K562 (cell line): ENCODE data around the gene CD248. TPM values are rescaled to one million over a fixed set of nuclear protein-coding genes. Genes with fewer than 3 reads are reported as not detected.

Source experiments
- ATAC-seq: fragments of 200-7000 bp; cut with Tn5 transposase; 3 replicates; pipeline ENCODE4 v1.9.1; 2020; ENCODE audit warnings: moderate library complexity
- BruUV-seq: library from RNA; stranded (reverse); fragments of 400-500 nt; replicated peaks from 2 replicates; lab custom pipeline; 2021; lab: Mats Ljungman, UMichigan
- CTCF ChIA-PET: fragments of 300-600 bp; formaldehyde crosslinking; extraction: SDS; loops from one replicate; lab custom pipeline; 2021; ENCODE audit warnings: low intra/inter-chr PET ratio; lab: Yijun Ruan, JAX
- POLR2A ChIA-PET: fragments of 300-600, 350-650 bp; sonication (Branson Sonifier 250); formaldehyde crosslinking; extraction: SDS; loops from one replicate; lab custom pipeline; 2021; ENCODE audit warnings: antibody characterized with exemption, inconsistent platforms; lab: Yijun Ruan, JAX
- DNase-seq, 4 experiments: peaks; one replicate each; pipeline versions ENCODE4 v3.0.0 to v3.0.0-alpha.2; 2011 to 2018; ENCODE audit warnings: low spot score in 3 of 4, mixed read lengths in 3 of 4; ENCODE audit errors: extremely low read depth in 1 of 4
- FAIRE-seq: peaks from 2 replicates; lab custom pipeline; 2011; peaks lifted over from hg19 to GRCh38; lab: Jason Lieb, UNC
- H2AFZ ChIP-seq: 2 replicates; pipeline ENCODE4 v1.6.0; 2011; ENCODE audit warnings: low read depth, low read length, control low read depth, inconsistent platforms
- H3K27ac ChIP-seq: fragments of 200-600 bp; 3 replicates; pipeline ENCODE4 v1.8.0; 2011; ENCODE audit warnings: low read depth, mild to moderate bottlenecking, control low read depth, inconsistent platforms, low read length, moderate library complexity, mixed read lengths; ENCODE audit errors: extremely low read depth
- H3K27me3 ChIP-seq, 2 experiments: fragments of 300-600 bp in 1 of 2; 2 replicates in 1 of 2; 3 replicates in 1 of 2; pipeline versions ENCODE4 v1.6.0 to v1.8.0; 2011; ENCODE audit warnings: inconsistent platforms in 2 of 2, low read length in 2 of 2, mild to moderate bottlenecking in 1 of 2, mixed read lengths in 1 of 2, moderate library complexity in 1 of 2; ENCODE audit not compliant: control insufficient read depth in 2 of 2, insufficient read depth in 2 of 2
- H3K36me3 ChIP-seq: fragments of 300-600 bp; 3 replicates; pipeline ENCODE4 v1.8.0; 2011; ENCODE audit warnings: mild to moderate bottlenecking, low read length, inconsistent platforms; ENCODE audit not compliant: control insufficient read depth, insufficient read depth
- H3K4me1 ChIP-seq, 2 experiments: fragments of 200-600 bp in 1 of 2; replicated peaks in 1 of 2; 2 replicates in 1 of 2; 3 replicates in 1 of 2; pipeline versions ENCODE4 v1.5.1 to v1.8.0; 2011; ENCODE audit warnings: inconsistent platforms in 2 of 2, low read length in 2 of 2, mild to moderate bottlenecking in 1 of 2, mixed read lengths in 1 of 2, moderate library complexity in 1 of 2; ENCODE audit not compliant: control insufficient read depth in 2 of 2, insufficient read depth in 2 of 2
- H3K4me2 ChIP-seq: 2 replicates; pipeline ENCODE4 v1.6.1; 2011; ENCODE audit warnings: low read length, control low read depth, inconsistent platforms, mixed read lengths; ENCODE audit not compliant: insufficient read depth
- H3K4me3 ChIP-seq: fragments of 200-600 bp; sonication (generic), shearing (Covaris generic); 2 replicates; pipeline ENCODE4 v1.5.1; 2016; ENCODE audit warnings: control low read depth, inconsistent platforms
- H3K79me2 ChIP-seq: fragments of 200-600 bp; 3 replicates; pipeline ENCODE4 v1.8.0; 2011; ENCODE audit warnings: low read length, inconsistent platforms; ENCODE audit not compliant: control insufficient read depth, insufficient read depth
- H3K9ac ChIP-seq, 2 experiments: 2 replicates each; pipeline versions ENCODE4 v1.6.0 to v1.6.1; 2011; ENCODE audit warnings: low read depth in 2 of 2, low read length in 2 of 2, control low read depth in 1 of 2, inconsistent platforms in 1 of 2, mild to moderate bottlenecking in 1 of 2, mixed read lengths in 1 of 2; ENCODE audit not compliant: insufficient read depth in 1 of 2
- H3K9me1 ChIP-seq: one replicate; pipeline ENCODE4 v1.6.0; 2011; ENCODE audit warnings: inconsistent platforms, mild to moderate bottlenecking, low read length, moderate library complexity; ENCODE audit not compliant: control insufficient read depth, insufficient read depth
- H3K9me3 ChIP-seq: replicated peaks from 2 replicates; pipeline ENCODE4 v1.5.1; 2011; ENCODE audit warnings: low read depth, low read length, inconsistent platforms; ENCODE audit not compliant: control insufficient read depth, insufficient read depth
- H4K20me1 ChIP-seq: replicated peaks from 2 replicates; pipeline ENCODE4 v1.6.1; 2011; ENCODE audit warnings: low read length, inconsistent platforms, mixed read lengths; ENCODE audit not compliant: control insufficient read depth, insufficient read depth
- ASH1L ChIP-seq: fragments of 450-650 bp; IDR thresholded peaks from 2 replicates; pipeline ENCODE4 v1.6.1; 2018; ENCODE audit warnings: borderline replicate concordance, mild to moderate bottlenecking, low read depth; ENCODE audit not compliant: partially characterized antibody
- GABPB2 ChIP-seq: fragments of 250-450 bp; sonication (Bioruptor Pico); conservative IDR thresholded peaks from 2 replicates; pipeline ENCODE4 v1.5.1; 2021; ENCODE audit warnings: mild to moderate bottlenecking
- MED1 ChIP-seq: sonication (generic); formaldehyde crosslinking; IDR thresholded peaks from 2 replicates; pipeline ENCODE4 v1.8.1; 2023; ENCODE audit warnings: missing genetic modification reagents, borderline replicate concordance
- PURB ChIP-seq: sonication (generic); formaldehyde crosslinking; IDR thresholded peaks from 2 replicates; pipeline ENCODE4 v1.9.0; 2021; ENCODE audit warnings: low read depth, mild to moderate bottlenecking, missing genetic modification reagents
- SIRT6 ChIP-seq: IDR thresholded peaks from one replicate; pipeline ENCODE4 v1.6.1; 2012; ENCODE audit warnings: low read depth, mild to moderate bottlenecking, control low read depth, inconsistent platforms, low read length, moderate library complexity
- THRB ChIP-seq: fragments of 450-650 bp; formaldehyde crosslinking; conservative IDR thresholded peaks from 2 replicates; pipeline ENCODE4 v1.4.0; 2022; ENCODE audit warnings: mild to moderate bottlenecking, missing genetic modification characterization
- TOE1 ChIP-seq, 2 experiments: fragments of 450-650 bp in 1 of 2; sonication (generic) in 1 of 2; formaldehyde crosslinking in 1 of 2; IDR thresholded peaks; 2 replicates each; pipeline versions ENCODE4 v1.7.1 to v1.8.0; 2016 to 2022; ENCODE audit warnings: borderline replicate concordance in 2 of 2, mild to moderate bottlenecking in 2 of 2, antibody characterized with exemption in 1 of 2, inconsistent platforms in 1 of 2, low read depth in 1 of 2, missing genetic modification reagents in 1 of 2, moderate library complexity in 1 of 2
- WGBS: fragments of 100-300 bp; shearing (Covaris generic); methylation state at CpG from one replicate; pipeline ENCODE4 v1.1.6; 2016; ENCODE audit warnings: low coverage, mixed read lengths; ENCODE audit not compliant: insufficient coverage; ENCODE audit errors: missing lambda C conversion rate; 5-methylcytosine and 5-hydroxymethylcytosine counted together
- in situ Hi-C: fragments of 300-500 bp; cut with MboI; formaldehyde crosslinking; loops from 4 replicates; pipeline ENCODE4 v1.15.0; 2018; ENCODE audit warnings: inconsistent platforms, mixed read lengths
- intact Hi-C: fragments of 100-400 bp; cut with micrococcal nuclease; formaldehyde crosslinking; loops from 2 replicates; pipeline ENCODE4 v1.14.2; 2022
- polyA plus RNA-seq, 8 experiments: library from polyadenylated mRNA; depleted of rRNA in 4 of 8; stranded (reverse) in 5 of 8; unstranded in 3 of 8; fragments of >200 nt; fragmentation: Nextera tagmentation in 2 of 8; fragmentation: Illumina TruSeq in 1 of 8; extraction: Ambion mirVana in 2 of 8; extraction: Trizol in 1 of 8; gene quantifications; 2 replicates each; pipeline versions ENCODE4 v1.2.1 to v1.2.3, GENCODE V29; 2011 to 2014; ENCODE audit warnings: inconsistent platforms in 1 of 8, missing spikeins in 1 of 8
- total RNA-seq, 7 experiments: library from RNA; depleted of rRNA in 6 of 7; stranded (reverse); fragments of >200 nt in 6 of 7; fragmentation: Illumina TruSeq in 2 of 7; extraction: Trizol in 2 of 7; gene quantifications; 2 replicates each; pipeline versions ENCODE4 v1.2.1 to v1.2.3, GENCODE V29; 2011 to 2021; ENCODE audit warnings: low replicate concordance in 1 of 7

CD248 gene
- total and polyA plus RNA-seq, 9 of the 15 experiments (the other 6 are each of a cell fraction or from before 2014, with no cell fraction given): 0.09 TPM; not detected in 8

DNA sequence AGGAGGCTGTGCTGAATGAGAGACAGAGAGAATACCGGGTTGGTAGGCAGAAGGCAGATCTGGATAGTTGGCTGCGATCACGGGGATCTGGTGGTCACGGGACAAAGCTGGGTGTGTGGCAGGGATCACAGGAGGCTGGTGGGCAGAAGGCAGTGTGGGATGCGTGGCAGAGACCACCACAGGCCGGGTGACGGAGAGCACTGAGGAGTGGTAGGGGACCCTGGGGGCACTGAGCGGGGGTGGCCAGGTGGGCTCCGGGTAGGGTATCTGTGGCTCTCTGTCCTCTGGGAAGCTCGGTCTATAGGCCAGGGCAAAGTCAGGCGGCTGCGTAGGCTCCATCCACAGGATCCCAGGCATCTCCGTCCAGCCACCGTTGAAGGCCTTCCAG is 1.4 kb downstream of the CD248 start:
- no peaks in the 10 kb centered on the region for H3K9me3 ChIP-seq
- intact Hi-C loops (no loop called here), in situ Hi-C loops (no loop called here)
- BruUV-seq: no TSS peak
- no peaks in the 10 kb centered on the region for H4K20me1 ChIP-seq
- CTCF ChIA-PET: no interaction called here
- POLR2A ChIA-PET: interaction anchor here (0.5 to 0.9 kb wide), 4 partner anchors 11 to 45 kb away, joined by 3 to 6 read pairs (median 3); partner anchors contain the start of gene YIF1A
- no peak for TF ChIP-seq ASH1L
- H3K4me3 ChIP-seq: no peak overlapping the region
- 40% methylated on average over 11 of the region's 14 CpGs for WGBS
- H3K4me2 ChIP-seq: no peak overlapping the region
- DNase-seq: no peak
- no peaks in the 10 kb centered on the region for H3K27me3 ChIP-seq
- no peak for FAIRE-seq
- peak overlapping the region in 1 of 2 experiments; percentile 50; a peak in 2 of 4 replicates for H3K9ac ChIP-seq
- H3K36me3 ChIP-seq: no peaks in the 10 kb centered on the region
- no peak for ATAC-seq
- H3K79me2 ChIP-seq: no peaks in the 10 kb centered on the region
- no peak overlapping the region for H3K27ac ChIP-seq
- H3K4me1 ChIP-seq: peaks cover 9 to 66% of the 10 kb centered on the region in 2 experiments
- no peak overlapping the region for H2AFZ ChIP-seq
- H3K9me1 ChIP-seq: no peaks in the 10 kb centered on the region

DNA sequence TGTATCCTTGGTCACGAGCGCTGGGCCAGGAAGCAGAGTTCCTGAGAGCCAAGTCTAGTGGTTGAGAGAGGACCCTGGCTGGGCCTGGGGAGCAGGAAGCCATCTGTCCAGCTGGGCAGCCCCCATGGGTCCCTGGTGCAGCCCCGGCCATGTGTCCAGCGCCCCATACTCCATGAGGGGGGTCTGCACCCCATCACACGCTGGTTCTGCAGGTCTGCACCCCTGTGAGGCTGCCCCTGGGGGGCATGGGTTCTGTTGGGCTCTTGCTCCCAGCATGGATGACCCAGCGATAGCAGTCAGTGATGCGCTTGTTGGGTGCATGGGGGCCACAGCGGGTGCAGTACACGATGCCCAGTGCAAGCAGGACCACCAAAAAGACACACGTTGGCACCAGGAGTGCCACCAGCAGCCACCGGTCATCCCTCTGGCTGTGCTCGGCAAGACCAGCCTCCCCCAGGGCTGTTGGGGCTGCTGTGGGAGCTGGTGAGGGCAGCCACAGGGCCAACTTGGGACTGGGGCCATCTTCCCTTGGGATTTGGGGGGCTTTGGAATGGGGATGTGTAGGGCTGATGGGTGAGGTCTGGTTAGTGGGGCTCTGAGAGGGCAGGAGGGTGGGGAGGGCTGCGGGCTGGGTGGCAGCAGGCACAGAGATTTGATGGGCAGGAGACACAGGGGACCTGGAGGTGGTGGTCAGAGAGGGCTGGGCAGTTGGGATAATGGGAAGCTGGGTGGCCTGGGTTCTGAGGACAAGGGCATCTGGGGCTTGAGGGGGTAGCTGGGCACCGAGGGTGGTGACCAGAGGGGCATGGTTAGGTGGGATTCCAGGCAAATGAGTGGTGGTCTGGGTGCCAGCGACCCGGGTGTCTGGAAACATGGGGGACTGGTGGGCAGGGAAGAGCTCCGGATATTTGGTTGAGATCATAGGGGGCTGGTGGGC is 2.0 kb downstream of the CD248 start:
- Histone ChIP-seq H3K4me3 (no peak overlapping the region), H4K20me1 (no peaks in the 10 kb centered on the region), H3K27ac (no peak overlapping the region), H3K36me3 (no peaks in the 10 kb centered on the region), H3K9ac (peak overlapping the region in 1 of 2 experiments; percentile 66; a peak in 1 of 4 replicates), H3K4me2 (no peak overlapping the region), H3K9me1 (no peaks in the 10 kb centered on the region), H3K79me2 (no peaks in the 10 kb centered on the region), H3K4me1 (peaks cover 16 to 72% of the 10 kb centered on the region in 2 experiments), H2AFZ (no peak overlapping the region), H3K27me3 (no peaks in the 10 kb centered on the region), H3K9me3 (no peaks in the 10 kb centered on the region)
- DNase-seq: no peak
- BruUV-seq: no TSS peak
- ChIA-PET CTCF (no interaction called here), POLR2A (interaction anchor here (0.5 to 0.9 kb wide), 5 partner anchors 12 to 930 kb away, joined by 3 to 6 read pairs (median 3); partner anchors contain the start of gene YIF1A)
- intact Hi-C loops: no loop called here
- ATAC-seq: no peak
- WGBS: 37% methylated on average over 9 of the region's 17 CpGs
- no peak for FAIRE-seq
- no peak for TF ChIP-seq TOE1 (IDR thresholded peaks at IDR 0.05; ENCODE audit: borderline replicate concordance)
- TF ChIP-seq TOE1 (CRISPR knock-in tag; IDR thresholded peaks at IDR 0.05; ENCODE audit: borderline replicate concordance, low read depth): no peak
- no peak for TF ChIP-seq PURB (CRISPR knock-in tag)
- TF ChIP-seq MED1 (CRISPR knock-in tag): no peak
- no peak for TF ChIP-seq SIRT6
- TF ChIP-seq GABPB2 (CRISPR knock-in tag): no peak
- no peak for TF ChIP-seq THRB (CRISPR knock-in tag)
- in situ Hi-C loops: no loop called here
